Measurements from ENCODE around the gene CDK11A. TPM values are rescaled to one million over a fixed set of nuclear protein-coding genes. Genes with fewer than 3 reads are reported as not detected.
"Not testable (repeated sequence)": the region's sequence is repeated elsewhere in the genome, so short reads cannot be mapped to it uniquely, and the experiment has no call there.

The CDK11A gene
- total RNA-seq, 2 experiments from 2014 or later = 44.3 to 50.5 TPM

DNA sequence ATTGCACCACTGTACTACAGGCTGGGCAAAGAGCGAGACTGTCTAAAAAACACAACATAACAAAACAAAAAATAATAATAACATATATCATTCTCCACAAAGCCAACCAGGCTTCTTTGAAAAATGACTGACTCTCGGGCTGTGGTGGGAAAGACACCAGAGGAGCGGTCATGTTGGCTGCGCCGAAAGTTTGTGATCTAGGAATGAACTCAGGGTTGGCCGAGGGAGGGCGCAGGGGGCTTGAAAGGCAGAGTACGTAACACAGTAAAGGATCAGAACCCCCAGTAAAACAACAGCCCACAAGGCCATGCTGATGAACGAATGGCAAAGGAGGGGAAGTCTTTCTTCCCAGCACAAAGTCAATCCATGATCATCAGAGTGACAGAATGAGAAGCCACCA lies 36.3 kb downstream of the CDK11A start:
- Mint-ChIP-seq H3K27ac (peak overlapping the region; percentile 42), H3K27me3 (no peaks in the 10 kb centered on the region), H3K9me3 (ENCODE audit: low read depth) (no peaks in the 10 kb centered on the region), H3K4me1 (peaks cover 33% of the 10 kb centered on the region), H3K36me3 (ENCODE audit: low read depth) (peaks cover 9% of the 10 kb centered on the region), H3K4me3 (no peak overlapping the region)
- ATAC-seq (no peak), DNase-seq (no peak)
- POLR2A ChIA-PET = interaction anchor here (0.7 kb wide), 1 partner anchor 61 kb away, joined by 4 read pairs; no protein-coding TSS in a partner anchor
- CTCF ChIA-PET = interaction anchor here (0.6 kb wide), 1 partner anchor 122 kb away, joined by 3 read pairs; no protein-coding TSS in a partner anchor
- intact Hi-C loops (cut with DNase I, micrococcal nuclease) = no loop called here

DNA sequence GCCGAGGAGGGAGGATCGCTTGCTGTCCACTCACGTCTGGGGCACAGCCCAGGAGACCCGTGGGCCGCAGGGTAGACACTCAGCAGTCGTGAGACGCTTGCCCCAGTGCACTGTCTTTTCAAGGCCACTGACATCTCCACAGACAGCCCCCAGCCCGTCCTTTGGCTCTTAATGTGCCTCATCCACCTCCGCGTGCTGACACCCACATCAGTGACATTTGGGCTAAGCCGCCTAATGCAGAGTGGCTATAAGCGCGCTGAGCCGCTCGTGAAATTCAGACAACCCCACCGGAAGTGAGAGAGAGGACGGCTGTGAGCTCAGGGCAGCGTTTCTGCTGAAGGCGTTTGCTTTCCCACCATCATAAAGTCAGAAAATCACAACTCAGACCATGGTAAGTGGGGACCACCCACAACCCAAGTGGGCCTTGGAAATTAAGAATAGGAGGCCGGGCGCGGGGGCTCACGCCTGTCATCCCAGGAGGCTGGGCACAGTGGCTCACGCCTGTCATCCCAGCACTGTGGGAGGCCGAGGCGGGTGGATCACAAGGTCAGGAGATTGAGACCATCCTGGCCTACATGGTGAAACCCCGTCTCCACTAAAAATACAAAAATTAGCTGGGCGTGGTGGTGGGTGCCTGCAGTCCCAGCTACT lies 40.0 kb downstream of the CDK11A start:
- no peak overlapping the region for H3K4me3 Mint-ChIP-seq
- POLR2A ChIA-PET = no interaction called here
- peaks cover 31% of the 10 kb centered on the region for H3K4me1 Mint-ChIP-seq
- peaks cover 9% of the 10 kb centered on the region for H3K36me3 Mint-ChIP-seq (ENCODE audit: low read depth)
- ATAC-seq = no peak
- no peak for DNase-seq
- CTCF ChIA-PET = no interaction called here
- H3K27me3 Mint-ChIP-seq = no peaks in the 10 kb centered on the region
- H3K9me3 Mint-ChIP-seq (ENCODE audit: low read depth) = no peaks in the 10 kb centered on the region
- intact Hi-C loops (cut with DNase I, micrococcal nuclease) = no loop called here
- no peak overlapping the region for H3K27ac Mint-ChIP-seq

DNA sequence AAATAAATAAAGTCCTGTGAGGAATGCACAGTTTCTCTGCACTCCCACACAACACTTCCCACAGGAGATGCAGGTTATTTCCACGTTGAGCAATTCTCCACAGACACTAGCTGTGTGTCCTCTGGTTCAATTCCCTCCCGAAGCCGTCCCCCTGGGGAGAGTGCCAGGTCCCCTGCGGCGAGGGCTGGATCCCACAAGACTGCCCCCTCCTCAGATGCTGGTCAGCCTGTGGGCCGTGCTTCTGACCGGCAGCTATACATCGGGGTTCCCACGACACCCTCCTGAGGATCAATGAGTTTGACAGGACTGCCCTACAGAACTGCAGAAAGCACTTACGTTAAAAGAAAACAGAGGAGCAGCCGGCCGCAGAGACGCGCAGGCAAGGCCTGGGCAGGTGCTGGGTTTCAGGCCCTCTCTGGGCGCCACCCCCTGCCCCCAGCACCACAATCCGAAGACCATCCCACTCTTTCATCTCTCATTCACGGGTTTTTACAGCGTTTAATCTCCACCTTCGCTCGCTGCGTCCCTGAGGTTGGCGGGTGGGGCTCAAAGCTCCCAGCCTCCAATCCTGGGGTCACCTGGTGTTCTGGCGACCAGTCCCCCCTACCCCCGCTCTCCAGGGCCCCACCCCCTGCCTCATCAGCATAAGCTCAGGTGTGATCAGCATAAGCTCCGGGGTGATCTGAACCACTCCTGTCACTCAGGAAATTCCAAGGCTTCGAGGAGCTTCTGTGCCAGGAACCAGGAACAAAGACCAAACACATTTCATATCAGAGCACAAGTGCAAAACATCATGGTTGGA lies 40.9 kb downstream of the CDK11A start:
- DNase-seq (no peak), ATAC-seq (no peak)
- peaks cover 9% of the 10 kb centered on the region for H3K36me3 Mint-ChIP-seq (ENCODE audit: low read depth)
- H3K27me3 Mint-ChIP-seq = no peaks in the 10 kb centered on the region
- intact Hi-C loops (cut with DNase I, micrococcal nuclease) = no loop called here
- POLR2A ChIA-PET = no interaction called here
- CTCF ChIA-PET = interaction anchor here (1.2 kb wide), 1 partner anchor 55 kb away, joined by 3 read pairs; no protein-coding TSS in a partner anchor
- H3K4me1 Mint-ChIP-seq = peaks cover 36% of the 10 kb centered on the region
- no peak overlapping the region for H3K27ac Mint-ChIP-seq
- H3K4me3 Mint-ChIP-seq = no peak overlapping the region
- no peaks in the 10 kb centered on the region for H3K9me3 Mint-ChIP-seq (ENCODE audit: low read depth)

DNA sequence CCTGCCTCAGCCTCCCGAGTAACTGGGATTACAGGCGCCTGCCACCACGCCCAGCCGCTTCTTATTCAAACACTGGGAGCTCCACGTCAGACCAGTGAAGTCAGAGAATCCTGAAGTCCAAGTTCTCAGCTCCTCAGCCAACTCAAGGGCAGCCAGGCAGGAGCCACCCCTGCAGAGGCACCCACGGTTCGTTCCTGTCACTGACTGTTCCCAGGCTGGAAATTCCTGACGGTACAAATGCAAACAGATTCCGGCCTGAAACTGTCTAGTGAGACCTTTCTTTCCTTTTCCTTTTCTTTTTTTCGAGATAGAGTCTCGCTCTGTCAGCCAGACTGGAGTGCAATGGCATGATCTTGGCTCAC lies 43.3 kb downstream of the CDK11A start:
- CTCF ChIA-PET = no interaction called here
- intact Hi-C loops (cut with DNase I, micrococcal nuclease) = no loop called here
- no peak for ATAC-seq
- Mint-ChIP-seq H3K4me1 (peaks cover 27% of the 10 kb centered on the region), H3K27me3 (no peaks in the 10 kb centered on the region), H3K4me3 (no peak overlapping the region), H3K9me3 (ENCODE audit: low read depth) (no peaks in the 10 kb centered on the region), H3K27ac (no peak overlapping the region), H3K36me3 (ENCODE audit: low read depth) (peaks cover 9% of the 10 kb centered on the region)
- POLR2A ChIA-PET = interaction anchor here (0.5 kb wide), 1 partner anchor 78 kb away, joined by 4 read pairs; no protein-coding TSS in a partner anchor
- DNase-seq = no peak

DNA sequence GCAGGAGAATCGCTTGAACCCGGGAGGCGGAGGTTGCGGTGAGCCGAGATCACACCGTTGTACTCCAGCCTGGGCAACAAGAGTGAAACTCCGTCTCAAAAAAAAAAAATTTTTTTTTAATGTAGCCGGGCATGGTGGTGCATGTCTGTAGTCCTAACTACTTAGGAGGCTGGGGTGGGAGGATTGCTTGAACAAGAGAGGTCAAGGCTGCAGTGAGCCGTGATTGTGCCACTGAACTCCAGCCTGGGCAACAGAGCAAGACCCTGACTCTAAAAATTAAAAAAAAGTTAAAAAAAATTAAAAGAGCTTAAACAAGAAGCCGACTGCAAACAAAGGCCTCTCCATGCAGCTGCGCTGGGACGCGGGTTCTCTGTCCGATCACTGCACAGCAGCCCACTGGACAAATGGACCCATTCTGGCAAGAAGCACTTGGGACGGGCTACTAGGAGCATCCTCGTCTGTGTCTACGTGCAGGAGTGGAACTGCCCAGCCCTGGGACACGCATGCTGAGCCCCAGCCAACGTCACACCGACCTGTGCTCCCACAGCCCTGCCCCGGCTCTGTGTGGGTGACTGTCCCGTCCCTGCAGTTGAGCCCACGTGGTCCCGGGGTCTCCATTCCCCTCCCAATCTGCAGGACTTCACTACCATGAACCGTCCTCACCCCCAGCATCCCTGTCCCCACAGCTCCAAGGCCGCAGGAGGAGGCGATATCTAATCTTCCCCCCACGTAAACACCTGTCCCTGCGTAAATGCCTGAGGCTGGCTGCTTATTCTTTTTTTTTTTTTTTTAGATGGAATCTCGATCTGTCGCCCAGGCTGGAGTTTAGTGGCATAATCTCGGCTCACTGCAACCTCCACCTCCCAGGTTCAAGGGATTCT lies 43.9 kb downstream of the CDK11A start:
- H3K36me3 Mint-ChIP-seq (ENCODE audit: low read depth) = peaks cover 7% of the 10 kb centered on the region

DNA sequence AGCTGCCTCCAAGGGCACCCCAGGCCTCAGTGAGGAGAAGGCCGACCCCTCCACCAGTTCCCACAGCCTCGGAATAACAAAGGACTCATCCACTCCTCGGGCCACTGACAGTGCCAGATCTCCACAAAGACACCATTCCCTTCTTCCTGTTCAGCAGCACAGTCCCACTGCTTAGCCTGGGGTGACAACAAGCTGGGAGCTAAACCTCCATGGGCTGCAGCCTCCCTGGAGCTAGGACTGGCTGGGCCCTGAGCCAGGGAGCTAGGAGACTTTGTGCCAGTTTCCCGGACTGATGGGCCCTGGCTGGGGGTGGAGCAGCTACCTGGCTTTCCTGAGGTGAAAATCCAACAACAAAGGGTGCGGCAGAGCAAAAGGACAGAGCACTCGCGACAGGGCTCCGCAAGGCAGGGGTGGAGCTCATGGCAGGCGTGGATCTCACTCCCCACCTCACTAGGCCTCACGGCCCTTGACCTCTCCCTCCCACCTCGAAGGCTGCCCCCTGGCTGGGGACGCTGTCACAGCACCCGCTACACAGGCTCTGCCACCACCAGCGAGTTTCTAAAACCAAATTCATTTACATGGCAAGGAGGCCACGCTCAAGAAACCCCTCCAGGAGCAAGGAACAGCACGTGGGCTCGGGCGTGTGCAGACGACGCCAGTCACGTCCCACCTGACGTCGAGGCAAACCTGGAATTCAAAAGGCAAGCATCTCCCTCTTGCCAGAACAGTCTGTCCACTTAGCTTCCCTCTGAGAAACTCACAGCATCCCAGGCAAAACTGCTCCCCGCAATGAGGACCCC lies 45.4 kb downstream of the CDK11A start:
- POLR2A ChIA-PET = no interaction called here
- H3K4me3 Mint-ChIP-seq = peak overlapping the region; percentile 77
- DNase-seq (peak; percentile 76), ATAC-seq (peak; percentile 69)
- H3K4me1 Mint-ChIP-seq = peaks cover 25% of the 10 kb centered on the region
- H3K9me3 Mint-ChIP-seq (ENCODE audit: low read depth) = no peaks in the 10 kb centered on the region
- CTCF ChIA-PET = interaction anchor here (0.6 to 1.5 kb wide), 5 partner anchors 13 to 882 kb away, joined by 3 to 4 read pairs (median 3); partner anchors contain the start of gene SLC35E2B
- no peaks in the 10 kb centered on the region for H3K27me3 Mint-ChIP-seq
- H3K36me3 Mint-ChIP-seq (ENCODE audit: low read depth) = peaks cover 9% of the 10 kb centered on the region
- intact Hi-C loops (cut with DNase I, micrococcal nuclease) = no loop called here
- peak overlapping the region; percentile 86 for H3K27ac Mint-ChIP-seq

More for the DNA sequence above, 43.9 kb downstream of the CDK11A start:
- POLR2A ChIA-PET = interaction anchor here (0.5 to 0.7 kb wide), 3 partner anchors 78 to 389 kb away, joined by 4 to 5 read pairs (median 4); no protein-coding TSS in a partner anchor
- CTCF ChIA-PET = interaction anchor here (0.6 kb wide), 1 partner anchor 53 kb away, joined by 3 read pairs; no protein-coding TSS in a partner anchor
- intact Hi-C loops (cut with DNase I, micrococcal nuclease) = no loop called here
- no peak for ATAC-seq
- Mint-ChIP-seq H3K27me3 (no peaks in the 10 kb centered on the region), H3K4me1 (peaks cover 24% of the 10 kb centered on the region), H3K27ac (no peak overlapping the region), H3K4me3 (no peak overlapping the region), H3K9me3 (ENCODE audit: low read depth) (no peaks in the 10 kb centered on the region)
- DNase-seq = no peak

DNA sequence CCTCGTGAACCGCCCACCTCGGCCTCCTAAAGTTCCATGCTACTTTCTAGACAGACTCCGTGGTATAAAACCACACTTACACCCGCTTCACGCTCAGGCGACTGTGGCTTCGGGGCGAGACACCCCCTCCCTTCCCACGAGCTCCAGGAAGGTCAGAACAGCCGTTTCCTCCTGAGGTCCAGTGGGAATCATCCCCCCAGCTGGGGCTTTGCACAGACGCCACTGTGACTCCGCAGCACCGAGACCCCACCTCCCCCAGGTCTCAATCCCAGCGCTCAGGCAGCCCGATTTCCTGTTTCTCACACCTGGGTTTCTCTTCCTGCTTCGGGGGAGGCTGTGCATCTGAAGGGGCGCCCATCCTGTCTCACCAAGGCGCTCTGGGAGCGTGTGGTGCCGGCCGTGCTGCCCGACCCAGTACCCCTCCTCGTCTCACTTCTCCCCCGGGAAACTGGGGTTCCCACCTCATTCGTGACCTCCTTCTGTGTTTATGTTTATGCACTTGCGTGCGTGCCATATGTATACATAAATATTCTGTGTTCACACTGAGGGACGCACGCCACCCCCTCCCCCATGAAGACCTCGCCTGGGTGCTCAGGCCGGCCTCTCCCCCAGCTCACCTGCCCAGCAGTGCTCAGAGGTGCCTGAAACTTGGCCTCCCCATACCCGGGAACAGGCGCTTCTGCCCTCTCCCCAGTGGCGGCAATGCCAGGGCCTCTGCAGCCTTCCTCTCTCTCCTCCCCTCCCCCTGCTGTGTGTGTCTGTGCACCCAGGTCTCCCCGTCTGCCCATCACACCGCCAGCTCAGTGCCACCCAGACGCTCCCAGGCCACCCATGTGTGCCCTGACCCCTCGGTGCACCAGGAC lies 46.2 kb downstream of the CDK11A start:
- peak overlapping the region; percentile 86 for H3K27ac Mint-ChIP-seq

DNA sequence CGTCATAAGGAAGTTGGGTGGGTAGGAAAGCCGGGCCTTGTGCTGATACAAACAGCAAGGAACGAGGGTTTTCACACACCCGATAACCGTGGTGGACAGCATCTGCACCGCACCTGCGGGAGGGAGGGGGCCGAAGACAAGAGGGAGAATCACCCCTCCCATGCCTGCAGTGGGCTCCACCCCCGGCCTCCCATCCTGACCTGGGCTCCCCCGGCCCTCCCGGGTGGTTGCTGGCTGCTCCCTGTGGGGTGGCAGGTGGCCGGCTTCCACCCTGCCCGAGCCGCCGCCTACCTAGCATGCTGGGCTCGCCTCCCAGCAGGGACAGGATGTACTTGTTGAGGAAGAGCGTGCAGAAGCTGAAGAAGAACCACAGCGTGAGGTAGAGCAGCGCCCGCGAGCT lies 48.1 kb downstream of the CDK11A start:
- CTCF ChIA-PET; ATAC-seq; POLR2A ChIA-PET; intact Hi-C loops (cut with DNase I, micrococcal nuclease); H3K27ac Mint-ChIP-seq; H3K4me3 Mint-ChIP-seq; H3K27me3 Mint-ChIP-seq; H3K9me3 Mint-ChIP-seq (ENCODE audit: low read depth); DNase-seq: not testable (repeated sequence)
- H3K4me1 Mint-ChIP-seq = peaks cover 22% of the 10 kb centered on the region
- H3K36me3 Mint-ChIP-seq (ENCODE audit: low read depth) = peaks cover 11% of the 10 kb centered on the region

More for the DNA sequence above, 46.2 kb downstream of the CDK11A start:
- intact Hi-C loops (cut with DNase I, micrococcal nuclease) = no loop called here
- ChIA-PET POLR2A (interaction anchor here (0.6 kb wide), 2 partner anchors 9 to 704 kb away, joined by 4 to 6 read pairs; no protein-coding TSS in a partner anchor), CTCF (interaction anchor here (0.6 to 1.5 kb wide), 6 partner anchors 9 to 883 kb away, joined by 3 to 4 read pairs (median 3); partner anchors contain the start of gene SLC35E2B)
- Mint-ChIP-seq H3K4me1 (peaks cover 22% of the 10 kb centered on the region), H3K36me3 (ENCODE audit: low read depth) (peaks cover 6% of the 10 kb centered on the region), H3K9me3 (ENCODE audit: low read depth) (no peaks in the 10 kb centered on the region), H3K27me3 (no peaks in the 10 kb centered on the region), H3K4me3 (peak overlapping the region; percentile 77)
- peak; percentile 55 for DNase-seq
- peak; percentile 62 for ATAC-seq

DNA sequence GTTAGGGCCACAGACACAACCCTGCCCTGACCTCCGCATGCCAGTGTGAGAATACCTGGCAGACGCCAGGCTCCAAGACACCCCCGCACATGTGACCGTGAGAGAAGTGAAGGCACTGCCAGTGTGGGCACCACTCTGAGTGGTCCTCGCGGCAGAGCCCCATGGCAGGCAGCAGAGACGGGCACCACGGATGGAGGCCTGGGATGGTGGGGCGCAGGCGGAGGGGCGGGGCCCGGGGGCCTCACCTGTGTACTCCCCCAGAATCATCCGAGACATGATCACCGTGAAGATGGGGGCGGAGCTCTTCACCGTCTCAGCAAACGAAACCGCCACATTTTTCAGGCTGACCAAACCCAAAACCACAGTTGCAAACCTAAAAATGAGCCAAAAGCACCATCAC lies 48.9 kb downstream of the CDK11A start:
- DNase-seq; CTCF ChIA-PET; intact Hi-C loops (cut with DNase I, micrococcal nuclease); ATAC-seq; H3K9me3 Mint-ChIP-seq (ENCODE audit: low read depth); H3K4me3 Mint-ChIP-seq; H3K27me3 Mint-ChIP-seq; H3K27ac Mint-ChIP-seq; POLR2A ChIA-PET: not testable (repeated sequence)
- H3K36me3 Mint-ChIP-seq (ENCODE audit: low read depth) = peaks cover 12% of the 10 kb centered on the region
- peaks cover 22% of the 10 kb centered on the region for H3K4me1 Mint-ChIP-seq

DNA sequence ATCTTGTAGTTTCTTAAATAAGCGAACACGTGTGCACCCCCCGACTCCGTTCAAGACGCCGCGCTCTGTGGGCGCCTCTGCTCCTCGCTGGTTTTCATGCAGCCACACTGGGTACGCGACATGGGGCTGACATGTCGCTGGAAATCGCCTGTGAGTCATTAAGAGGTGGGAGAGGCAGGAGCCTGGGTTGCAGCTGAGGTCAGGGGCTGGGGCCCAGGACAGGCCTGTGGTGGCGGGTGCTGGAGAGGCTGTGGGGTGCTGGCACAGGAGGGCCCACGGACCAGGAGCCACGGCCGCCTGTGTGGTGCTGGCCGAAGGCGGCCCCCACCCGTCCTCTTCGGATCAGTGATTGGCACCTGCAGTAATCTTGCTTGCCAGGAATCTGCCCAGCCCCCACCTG lies 49.4 kb downstream of the CDK11A start:
- H3K27me3 Mint-ChIP-seq; DNase-seq; ATAC-seq; intact Hi-C loops (cut with DNase I, micrococcal nuclease); CTCF ChIA-PET; POLR2A ChIA-PET; H3K4me3 Mint-ChIP-seq; H3K9me3 Mint-ChIP-seq (ENCODE audit: low read depth): not testable (repeated sequence)
- Mint-ChIP-seq H3K27ac (peak overlapping the region; percentile 51), H3K4me1 (peaks cover 22% of the 10 kb centered on the region), H3K36me3 (ENCODE audit: low read depth) (peaks cover 12% of the 10 kb centered on the region)
